HepG2 (cell line): ENCODE results near the gene OR10J1. TPM values are rescaled to one million over a fixed set of nuclear protein-coding genes. Genes with fewer than 3 reads are reported as not detected.

Experiments
- ATAC-seq: fragments of 200-7000 bp; cut with Tn5 transposase; 3 replicates; pipeline ENCODE4 v1.9.1; 2020; ENCODE audit warnings: mild to moderate bottlenecking, moderate library complexity
- Bru-seq: library from RNA; stranded (reverse); fragments of 400-500 nt; gene quantifications from one replicate; lab custom pipeline; 2021; lab: Mats Ljungman, UMichigan
- BruChase-seq, 2 experiments: library from RNA; stranded (reverse); fragments of 400-500 nt; gene quantifications; one replicate each; lab custom pipeline; 2021; lab: Mats Ljungman, UMichigan
- BruUV-seq: library from RNA; stranded (reverse); fragments of 400-500 nt; replicated peaks from 2 replicates; lab custom pipeline; 2021; lab: Mats Ljungman, UMichigan
- CTCF ChIA-PET: fragments of 300-600 bp; formaldehyde crosslinking; extraction: SDS; loops from one replicate; lab custom pipeline; 2021; ENCODE audit warnings: low total read pairs, inconsistent platforms, low intra/inter-chr PET ratio; lab: Yijun Ruan, JAX
- POLR2A ChIA-PET: fragments of 350-600 bp; sonication (Branson Sonifier 250); formaldehyde crosslinking; loops from one replicate; lab custom pipeline; 2020; ENCODE audit warnings: antibody characterized with exemption, inconsistent platforms; lab: Yijun Ruan, JAX
- DNase-seq: peaks from one replicate; pipeline ENCODE4 v3.0.0-alpha.2; 2015; ENCODE audit warnings: low spot score
- FAIRE-seq: peaks from 3 replicates; lab custom pipeline; 2011; peaks lifted over from hg19 to GRCh38; lab: Jason Lieb, UNC
- H2AFZ ChIP-seq: one replicate; pipeline ENCODE4 v1.6.1; 2011; ENCODE audit warnings: low read length, inconsistent platforms
- H3K27ac ChIP-seq: fragments of 300-600 bp; 3 replicates; pipeline ENCODE4 v1.8.0; 2011; ENCODE audit warnings: mixed run types, mild to moderate bottlenecking, mixed read lengths, low read length, inconsistent platforms; ENCODE audit not compliant: insufficient read depth; ENCODE audit errors: extremely low read length
- H3K27me3 ChIP-seq, 2 experiments: fragments of 200-600 bp in 1 of 2; 2 replicates in 1 of 2; 3 replicates in 1 of 2; pipeline versions ENCODE4 v1.6.0 to v1.8.0; 2011; ENCODE audit warnings: low read length in 2 of 2, mild to moderate bottlenecking in 2 of 2, moderate library complexity in 2 of 2, inconsistent platforms in 1 of 2; ENCODE audit not compliant: insufficient read depth in 2 of 2, control insufficient read depth in 1 of 2
- H3K36me3 ChIP-seq, 2 experiments: fragments of 200-600 bp in 1 of 2; replicated peaks in 1 of 2; 2 replicates in 1 of 2; 3 replicates in 1 of 2; pipeline versions ENCODE4 v1.5.1 to v1.8.0; 2011; ENCODE audit warnings: low read length in 2 of 2, inconsistent platforms in 1 of 2; ENCODE audit not compliant: insufficient read depth in 2 of 2, control insufficient read depth in 1 of 2
- H3K4me1 ChIP-seq: 2 replicates; pipeline ENCODE4 v1.5.1; 2012; ENCODE audit warnings: low read length, inconsistent platforms; ENCODE audit not compliant: insufficient read depth
- H3K4me2 ChIP-seq: 2 replicates; pipeline ENCODE4 v1.6.0; 2011; ENCODE audit warnings: low read depth, low read length, inconsistent platforms
- H3K4me3 ChIP-seq, 3 experiments: fragments of 200-600 bp in 1 of 3; sonication (generic), shearing (Covaris generic) in 1 of 3; replicated peaks in 1 of 3; 2 replicates each; pipeline ENCODE4 v1.5.1; 2011 to 2016; ENCODE audit warnings: low read length in 3 of 3, inconsistent platforms in 2 of 3, low read depth in 2 of 3, mild to moderate bottlenecking in 2 of 3, control low read depth in 1 of 3, mixed read lengths in 1 of 3; ENCODE audit not compliant: insufficient read depth in 1 of 3
- H3K79me2 ChIP-seq: one replicate; pipeline ENCODE4 v1.6.1; 2011; ENCODE audit warnings: low read length, inconsistent platforms; ENCODE audit not compliant: insufficient read depth
- H3K9ac ChIP-seq: 2 replicates; pipeline ENCODE4 v1.6.0; 2011; ENCODE audit warnings: mild to moderate bottlenecking, low read depth, low read length, inconsistent platforms; ENCODE audit not compliant: insufficient read depth
- H3K9me3 ChIP-seq: 2 replicates; pipeline ENCODE4 v1.5.1; 2012; ENCODE audit warnings: mild to moderate bottlenecking, low read length
- H4K20me1 ChIP-seq: 2 replicates; pipeline ENCODE4 v1.6.0; 2011; ENCODE audit warnings: inconsistent platforms, mild to moderate bottlenecking, low read length, moderate library complexity; ENCODE audit not compliant: insufficient read depth
- FLYWCH1 ChIP-seq: sonication (generic); formaldehyde crosslinking; IDR thresholded peaks from 2 replicates; pipeline ENCODE4 v1.8.1; 2023; ENCODE audit warnings: mild to moderate bottlenecking, missing genetic modification reagents
- FOXO4 ChIP-seq: sonication (generic); formaldehyde crosslinking; conservative IDR thresholded peaks from 2 replicates; pipeline ENCODE4 v1.8.1; 2023; ENCODE audit warnings: missing genetic modification reagents
- POLR2AphosphoS5 ChIP-seq: IDR thresholded peaks from 2 replicates; pipeline ENCODE4 v1.6.1; 2012; ENCODE audit warnings: low read depth, low read length
- SOX6 ChIP-seq, 2 experiments: fragments of 450-650 bp in 1 of 2; sonication (generic) in 1 of 2; formaldehyde crosslinking in 1 of 2; IDR thresholded peaks; 2 replicates each; pipeline versions ENCODE4 v1.4.0 to v1.6.1; 2017 to 2020; ENCODE audit warnings: antibody characterized with exemption in 1 of 2, mild to moderate bottlenecking in 1 of 2, missing genetic modification reagents in 1 of 2
- ZFP90 ChIP-seq: sonication (generic); formaldehyde crosslinking; IDR thresholded peaks from 2 replicates; pipeline ENCODE4 v1.8.0; 2022; ENCODE audit warnings: missing genetic modification reagents, mild to moderate bottlenecking, inconsistent platforms, borderline replicate concordance
- WGBS: methylation state at CpG from one replicate; pipeline ENCODE4 v1.1.6; 2017; ENCODE audit warnings: low lambda C conversion rate; 5-methylcytosine and 5-hydroxymethylcytosine counted together
- in situ Hi-C: cut with HindIII; loops from 2 replicates; pipeline ENCODE4 v1.10.0; 2017; ENCODE audit warnings: low pct_unique_long_range_greater_than_20kb; ENCODE audit not compliant: extremely low pct_ligation_motif_present
- intact Hi-C: fragments of 100-400 bp; cut with micrococcal nuclease; formaldehyde crosslinking; loops from one replicate; pipeline ENCODE4 v1.10.0; 2022; ENCODE audit not compliant: unreplicated experiment
- long read RNA-seq, 2 experiments: library from RNA in 1 of 2; library from polyadenylated mRNA in 1 of 2; stranded (forward) in 1 of 2; unstranded in 1 of 2; transcript quantifications; one replicate each; pipeline ENCODE4 v2.0.0, GENCODE V29; 2019 to 2022
- polyA minus RNA-seq, 3 experiments: library from RNA; depleted of rRNA, polyadenylated mRNA; stranded (reverse); fragments of >200 nt; gene quantifications; 2 replicates each; pipeline ENCODE4 v1.2.3, GENCODE V29; 2011; ENCODE audit warnings: low replicate concordance in 1 of 3
- polyA plus RNA-seq, 8 experiments: library from polyadenylated mRNA; depleted of rRNA in 3 of 8; stranded (reverse) in 7 of 8; unstranded in 1 of 8; fragments of >200 nt; fragmentation: Illumina TruSeq in 4 of 8; extraction: Trizol in 4 of 8; gene quantifications; 2 replicates each; pipeline versions ENCODE4 v1.2.1 to v1.2.3, GENCODE V29; 2011 to 2016; ENCODE audit warnings: low read depth in 4 of 8, missing spikeins in 1 of 8, mixed read lengths in 1 of 8; ENCODE audit not compliant: insufficient read depth in 1 of 8
- total RNA-seq, 5 experiments: library from RNA; depleted of rRNA; stranded (reverse); fragments of >200 nt; fragmentation: Illumina TruSeq; extraction: Trizol; gene quantifications; 2 replicates each; pipeline ENCODE4 v1.2.3, GENCODE V29; 2016; ENCODE audit warnings: low read depth in 1 of 5

Gene OR10J1
- total RNA-seq (2016; rRNA removed; fragmentation: Illumina TruSeq; extraction: Trizol) (not detected in 2 replicates), polyA plus RNA-seq (2011; rRNA removed) (not detected in 2 replicates), polyA minus RNA-seq (2011; rRNA and poly(A)+ RNA removed; ENCODE audit: low replicate concordance) (not detected in 2 replicates), Bru-seq, nascent RNA (not detected), BruChase-seq, experiment 1, labeled RNA remaining after a 6-hour chase (not detected), BruChase-seq, experiment 2, labeled RNA remaining after a 2-hour chase (not detected)
- not detected in 2 replicates for total RNA-seq (2016; cell fraction: cytosol; rRNA removed; fragmentation: Illumina TruSeq; extraction: Trizol; ENCODE audit: low read depth)
- total RNA-seq (2016; cell fraction: insoluble cytoplasmic fraction; rRNA removed; fragmentation: Illumina TruSeq; extraction: Trizol) = not detected in 2 replicates
- total RNA-seq (2016; cell fraction: membrane; rRNA removed; fragmentation: Illumina TruSeq; extraction: Trizol) = not detected in 2 replicates
- total RNA-seq (2016; cell fraction: nucleus; rRNA removed; fragmentation: Illumina TruSeq; extraction: Trizol) = not detected in 2 replicates
- polyA plus RNA-seq (2011; cell fraction: cytosol; rRNA removed) = not detected in 2 replicates
- not detected in 2 replicates for polyA plus RNA-seq (2011; cell fraction: nucleus; rRNA removed)
- not detected in 2 replicates for polyA plus RNA-seq (2012)
- polyA plus RNA-seq (2016; cell fraction: cytosol; fragmentation: Illumina TruSeq; extraction: Trizol; ENCODE audit: low read depth) = not detected in 2 replicates
- polyA plus RNA-seq (2016; cell fraction: insoluble cytoplasmic fraction; fragmentation: Illumina TruSeq; extraction: Trizol; ENCODE audit: low read depth) = not detected in 2 replicates
- polyA plus RNA-seq (2016; cell fraction: membrane; fragmentation: Illumina TruSeq; extraction: Trizol; ENCODE audit: low read depth) = not detected in 2 replicates
- not detected in 2 replicates for polyA plus RNA-seq (2016; cell fraction: nucleus; fragmentation: Illumina TruSeq; extraction: Trizol; ENCODE audit: insufficient read depth, low read depth)
- polyA minus RNA-seq (2011; cell fraction: cytosol; rRNA and poly(A)+ RNA removed) = not detected in 2 replicates
- not detected in 2 replicates for polyA minus RNA-seq (2011; cell fraction: nucleus; rRNA and poly(A)+ RNA removed)
- long read RNA-seq, experiment 1 = 0 reads
- long read RNA-seq, experiment 2 = 0 reads

- intact Hi-C loops = no loop called here
- ChIA-PET CTCF (no interaction called here), POLR2A (no interaction called here)
- Histone ChIP-seq H3K27me3 (no peaks in the 10 kb centered on the region), H3K4me2 (no peak within 1 kb of the TSS), H3K9me3 (peaks cover 88% of the 10 kb centered on the region), H3K4me3 (no peak within 1 kb of the TSS), H4K20me1 (no peaks in the 10 kb centered on the region), H3K79me2 (no peaks in the 10 kb centered on the region), H3K4me1 (no peaks in the 10 kb centered on the region), H2AFZ (no peak within 1 kb of the TSS), H3K9ac (no peak within 1 kb of the TSS), H3K27ac (no peak within 1 kb of the TSS), H3K36me3 (no peaks in the 10 kb centered on the region)
- ATAC-seq (no peak), DNase-seq (no peak), FAIRE-seq (no peak)
- BruUV-seq = no TSS peak
- in situ Hi-C loops = no loop called here
- no peak for TF ChIP-seq POLR2AphosphoS5
Measured at GRCh38 chr1:159439422-159439821, at the start of gene OR10J1. OR10J1 (plus strand) TSS chr1:159439722; CDS start chr1:159439792, 70 bp downstream.

GRCh38 chr1:159406821-159407220 is 32.7 kb upstream of the OR10J1 start:
- CTCF ChIA-PET = no interaction called here
- 24% methylated on average over 2 of the region's 2 CpGs for WGBS
- intact Hi-C loops = no loop called here

More at GRCh38 chr1:159406821-159407220, 32.7 kb upstream of the OR10J1 start:
- H3K79me2 ChIP-seq = no peaks in the 10 kb centered on the region
- H3K4me1 ChIP-seq = no peaks in the 10 kb centered on the region
- FAIRE-seq (no peak), ATAC-seq (no peak), DNase-seq (no peak)
- H3K27me3 ChIP-seq = no peaks in the 10 kb centered on the region
- H3K36me3 ChIP-seq = no peaks in the 10 kb centered on the region
- H3K27ac ChIP-seq = no peak overlapping the region
- H3K4me2 ChIP-seq = no peak overlapping the region
- TF ChIP-seq ZFP90 (CRISPR knock-in tag) = no peak
- TF ChIP-seq FOXO4 = no peak
- no peak for TF ChIP-seq SOX6 (IDR thresholded peaks at IDR 0.05)
- no peak for TF ChIP-seq SOX6 (CRISPR knock-in tag; IDR thresholded peaks at IDR 0.05)
- no peak for TF ChIP-seq FLYWCH1 (CRISPR knock-in tag)
- H4K20me1 ChIP-seq = no peaks in the 10 kb centered on the region
- H3K9me3 ChIP-seq = peaks cover 70% of the 10 kb centered on the region
- no peak overlapping the region for H3K4me3 ChIP-seq
- POLR2A ChIA-PET = no interaction called here
- no peak overlapping the region for H3K9ac ChIP-seq
- no TSS peak for BruUV-seq
- in situ Hi-C loops = no loop called here
- H2AFZ ChIP-seq = no peak overlapping the region
